ENCODE data around the gene TAP1. TPM values are rescaled to one million over a fixed set of nuclear protein-coding genes. Genes with fewer than 3 reads are reported as not detected.

Gene TAP1
- total and polyA plus RNA-seq, 2 of the 8 experiments (the other 6 are each of a cell fraction or from before 2014, with no cell fraction given), result 16.8 to 22.0 TPM

- H2BK120ac ChIP-seq (replicated peaks; ENCODE audit: low read depth, low read length), result no peak overlapping the region
- H3K79me1 ChIP-seq (ENCODE audit: low read depth, low read length), result no peaks in the 10 kb centered on the region
- H2AK5ac ChIP-seq (ENCODE audit: low read depth, low read length), result no peak overlapping the region
- no peaks in the 10 kb centered on the region; the same call in 1 of the 2 replicates for H3K23me2 ChIP-seq (ENCODE audit: low read depth, low read length)
- FAIRE-seq (no peak), DNase-seq (ENCODE audit: low read depth in 1 of 2, low spot score in 2 of 2) (no peak)
- no peak overlapping the region for H3K4me3 ChIP-seq (ENCODE audit: extremely low read depth in 1 of 4, insufficient read depth in 2 of 4, low read depth in 3 of 4, low read length in 4 of 4)
- H3K9me3 ChIP-seq (ENCODE audit: insufficient read depth in 2 of 2, low read depth in 1 of 2, low read length in 1 of 2), result no peaks in the 10 kb centered on the region
- H3K18ac ChIP-seq (ENCODE audit: extremely low read depth, low read length), result no peak overlapping the region
- no peaks in the 10 kb centered on the region for H4K20me1 ChIP-seq (replicated peaks in 1 of 2; ENCODE audit: control insufficient read depth in 1 of 2, insufficient read depth in 2 of 2, low read length in 2 of 2)
- no peaks in the 10 kb centered on the region for H3K79me2 ChIP-seq (ENCODE audit: control insufficient read depth in 1 of 2, insufficient read depth in 2 of 2, low read length in 2 of 2)
- no peak overlapping the region for H3K14ac ChIP-seq (ENCODE audit: insufficient read length)
- H3K27me3 ChIP-seq (replicated peaks in 1 of 4; ENCODE audit: control insufficient read depth in 3 of 4, extremely low read depth in 1 of 4, insufficient read depth in 3 of 4, low read length in 3 of 4), result no peaks in the 10 kb centered on the region
- no peak overlapping the region; the same call in 1 of the 2 replicates for H2BK5ac ChIP-seq (ENCODE audit: low read depth, low read length)
- no peak overlapping the region for H3K23ac ChIP-seq (ENCODE audit: insufficient read length)
- no peak overlapping the region for H3K4ac ChIP-seq (replicated peaks; ENCODE audit: insufficient read length, low read depth, low read length)
- peaks cover 0 to 2% (median 0%) of the 10 kb centered on the region in 4 experiments; a peak in 4 of 8 replicates for H3K36me3 ChIP-seq (ENCODE audit: control insufficient read depth in 2 of 4, insufficient read depth in 4 of 4, low read length in 3 of 4)
- H2AFZ ChIP-seq (ENCODE audit: low read length), result no peak overlapping the region
- no peak overlapping the region for H4K8ac ChIP-seq (ENCODE audit: extremely low read depth, insufficient read depth, low read length)
- H3K4me1 ChIP-seq (replicated peaks in 1 of 4; ENCODE audit: control insufficient read depth in 3 of 4, insufficient read depth in 4 of 4, low read length in 3 of 4), result peaks cover 0 to 4% (median 0%) of the 10 kb centered on the region in 4 experiments; a peak in 1 of 7 replicates
- no peak overlapping the region for H4K91ac ChIP-seq (replicated peaks; ENCODE audit: insufficient read length, low read length)
- H2BK20ac ChIP-seq (ENCODE audit: low read length), result no peak overlapping the region
- 69% methylated on average over 5 of the region's 7 CpGs; no CpG with 5 or more reads in 1 of the 2 experiments for WGBS, 2 experiments (ENCODE audit: extremely low coverage in 1 of 2, insufficient coverage in 1 of 2, insufficient read length in 1 of 2, insufficient replicate concordance in 2 of 2, low coverage in 1 of 2, low lambda C conversion rate in 2 of 2, missing lambda C conversion rate in 1 of 2)
- no peak overlapping the region for H2BK12ac ChIP-seq (ENCODE audit: low read depth, low read length)
- CTCF ChIA-PET (ENCODE audit: partially characterized antibody), result interaction anchor here (0.6 to 4.9 kb wide), 4 partner anchors 9 to 955 kb away, joined by 3 to 37 read pairs (median 6); partner anchors contain the start of gene TAP2
- H3K56ac ChIP-seq (replicated peaks; ENCODE audit: insufficient read length, low read depth, low read length), result no peak overlapping the region
- POLR2A ChIA-PET (ENCODE audit: partially characterized antibody), result interaction anchor here (5.4 kb wide), 1 partner anchor 8 kb away, joined by 21 read pairs; the partner anchor contains the start of gene TAP2
- no peak overlapping the region for H4K5ac ChIP-seq (ENCODE audit: insufficient read length, low read depth, low read length)
- H3K27ac ChIP-seq (ENCODE audit: low read depth, low read length), result no peak overlapping the region
- no peak overlapping the region for H3K4me2 ChIP-seq (ENCODE audit: insufficient read depth in 1 of 2, low read depth in 2 of 2, low read length in 2 of 2)
- no peak overlapping the region for H3K9ac ChIP-seq (replicated peaks in 1 of 4; ENCODE audit: extremely low read depth in 1 of 4, low read depth in 3 of 4, low read length in 3 of 4)
- no peak overlapping the region for H2BK15ac ChIP-seq (ENCODE audit: low read length)
- TF ChIP-seq PHF8 (conservative IDR thresholded peaks at IDR 0.05; ENCODE audit: low read depth, low read length), result no peak
- no peak for TF ChIP-seq SIX5 (IDR thresholded peaks at IDR 0.05; ENCODE audit: low read depth, low read length)
- TF ChIP-seq, protein P1, sequence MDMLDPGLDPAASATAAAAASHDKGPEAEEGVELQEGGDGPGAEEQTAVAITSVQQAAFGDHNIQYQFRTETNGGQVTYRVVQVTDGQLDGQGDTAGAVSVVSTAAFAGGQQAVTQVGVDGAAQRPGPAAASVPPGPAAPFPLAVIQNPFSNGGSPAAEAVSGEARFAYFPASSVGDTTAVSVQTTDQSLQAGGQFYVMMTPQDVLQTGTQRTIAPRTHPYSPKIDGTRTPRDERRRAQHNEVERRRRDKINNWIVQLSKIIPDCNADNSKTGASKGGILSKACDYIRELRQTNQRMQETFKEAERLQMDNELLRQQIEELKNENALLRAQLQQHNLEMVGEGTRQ (IDR thresholded peaks at IDR 0.05; ENCODE audit: low read length), result no peak
- TF ChIP-seq, protein P2, sequence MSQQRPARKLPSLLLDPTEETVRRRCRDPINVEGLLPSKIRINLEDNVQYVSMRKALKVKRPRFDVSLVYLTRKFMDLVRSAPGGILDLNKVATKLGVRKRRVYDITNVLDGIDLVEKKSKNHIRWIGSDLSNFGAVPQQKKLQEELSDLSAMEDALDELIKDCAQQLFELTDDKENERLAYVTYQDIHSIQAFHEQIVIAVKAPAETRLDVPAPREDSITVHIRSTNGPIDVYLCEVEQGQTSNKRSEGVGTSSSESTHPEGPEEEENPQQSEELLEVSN (IDR thresholded peaks at IDR 0.05), result no peak
- no peak for TF ChIP-seq POU5F1 (IDR thresholded peaks at IDR 0.05; ENCODE audit: low read depth, low read length)
- no peak for TF ChIP-seq GABPA (IDR thresholded peaks at IDR 0.05; ENCODE audit: borderline replicate concordance, insufficient read depth, low read length)
- TF ChIP-seq ASH2L (IDR thresholded peaks at IDR 0.05; ENCODE audit: low read length), result no peak
- TF ChIP-seq SIN3A (conservative IDR thresholded peaks at IDR 0.05 in 1 of 2, IDR thresholded peaks at IDR 0.05 in 1 of 2; ENCODE audit: low read depth in 1 of 2, low read length in 2 of 2), result no peak
- TF ChIP-seq RAD21 (IDR thresholded peaks at IDR 0.05 in 1 of 2, conservative IDR thresholded peaks at IDR 0.05 in 1 of 2; ENCODE audit: low read depth in 2 of 2, low read length in 2 of 2), result no peak
- TF ChIP-seq NANOG (IDR thresholded peaks at IDR 0.05; ENCODE audit: insufficient read depth, low read depth, low read length, poor library complexity, severe bottlenecking), result no peak
Measured at GRCh38 chr6:32829495-32829894, 24.0 kb downstream of the TAP1 start.

All from H1 (cell line).